ENCODE measurements around the gene CCR5.

The CCR5 gene

GRCh38 chr3:46359733-46360493 is 10.8 kb upstream of the CCR5 start:
- DNase-seq, result peak; percentile 47

GRCh38 chr3:46360907-46361306 is 9.8 kb upstream of the CCR5 start:
- DNase-seq, result no peak

GRCh38 chr3:46361408-46362283 is 9.1 kb upstream of the CCR5 start:
- no peak for DNase-seq

- DNase-seq, result no peak
Observed at GRCh38 chr3:46365041-46365440, 5.7 kb upstream of the CCR5 start.

GRCh38 chr3:46365737-46366524 is 4.8 kb upstream of the CCR5 start:
- no peak for DNase-seq

- DNase-seq, result no peak
Observed at GRCh38 chr3:46367811-46368210, 2.9 kb upstream of the CCR5 start.

- DNase-seq, result no peak
Observed at GRCh38 chr3:46368569-46368968, 2.2 kb upstream of the CCR5 start.

GRCh38 chr3:46369151-46369550 is 1.6 kb upstream of the CCR5 start:
- DNase-seq, result no peak

GRCh38 chr3:46369675-46370132 is 1.0 kb upstream of the CCR5 start:
- no peak for DNase-seq

- DNase-seq, result no peak
Observed at GRCh38 chr3:46371519-46372340, 984 bp downstream of the CCR5 start.

GRCh38 chr3:46372492-46373359 is 2.0 kb downstream of the CCR5 start:
- no peak for DNase-seq

- no peak for DNase-seq
Observed at GRCh38 chr3:46374755-46375154, 4.0 kb downstream of the CCR5 start.

GRCh38 chr3:46375218-46375617 is 4.5 kb downstream of the CCR5 start:
- no peak for DNase-seq

GRCh38 chr3:46375814-46376213 is 5.1 kb downstream of the CCR5 start:
- DNase-seq, result no peak

GRCh38 chr3:46378426-46378942 is 7.7 kb downstream of the CCR5 start:
- no peak for DNase-seq

- DNase-seq, result no peak
Observed at GRCh38 chr3:46380471-46381221, 9.9 kb downstream of the CCR5 start.

- DNase-seq, result no peak
Observed at GRCh38 chr3:46381625-46382024, 10.9 kb downstream of the CCR5 start.

- DNase-seq, result no peak
Observed at GRCh38 chr3:46383211-46383950, 12.6 kb downstream of the CCR5 start.

GRCh38 chr3:46383951-46384330 is 13.2 kb downstream of the CCR5 start:
- no peak for DNase-seq

- DNase-seq, result no peak
Observed at GRCh38 chr3:46386205-46386604, 15.5 kb downstream of the CCR5 start.
